Smooth muscle cell (in vitro differentiated cells): ENCODE data around the gene LILRA1. TPM values are rescaled to one million over a fixed set of nuclear protein-coding genes. Genes with fewer than 3 reads are reported as not detected.
"Not testable (repeated sequence)": the region's sequence is repeated elsewhere in the genome, so short reads cannot be mapped to it uniquely, and the experiment has no call there.

Experiments used
- DNase-seq: peaks from one replicate; lab custom pipeline; 2025; ENCODE audit not compliant: unreplicated experiment; lab: John Stamatoyannopoulos, UW
- H2AFZ ChIP-seq: fragments of 200-600 bp; sonication (generic); 2 replicates; pipeline ENCODE4 v1.6.0; 2016; ENCODE audit warnings: antibody characterized with exemption, low read depth, mild to moderate bottlenecking
- H3F3A ChIP-seq: fragments of 200-600 bp; sonication (generic); 2 replicates; pipeline ENCODE4 v1.6.0; 2017; ENCODE audit warnings: antibody characterized with exemption, low read depth
- H3K27ac ChIP-seq: fragments of 200-600 bp; sonication (generic); 2 replicates; pipeline ENCODE4 v1.5.1; 2016; ENCODE audit warnings: low read depth, mild to moderate bottlenecking
- H3K27me3 ChIP-seq: fragments of 200-600 bp; sonication (generic); 2 replicates; pipeline ENCODE4 v1.6.1; 2016; ENCODE audit warnings: low read depth, mild to moderate bottlenecking
- H3K36me3 ChIP-seq: fragments of 200-600 bp; sonication (generic); 2 replicates; pipeline ENCODE4 v1.5.1; 2016; ENCODE audit warnings: low read depth
- H3K4me1 ChIP-seq: fragments of 200-600 bp; sonication (generic); 2 replicates; pipeline ENCODE4 v1.5.1; 2016; ENCODE audit warnings: low read depth
- H3K4me2 ChIP-seq: fragments of 200-600 bp; sonication (generic); 2 replicates; pipeline ENCODE4 v1.6.0; 2016; ENCODE audit warnings: mild to moderate bottlenecking
- H3K4me3 ChIP-seq: fragments of 200-600 bp; sonication (generic); 2 replicates; pipeline ENCODE4 v1.5.1; 2016; ENCODE audit warnings: mild to moderate bottlenecking
- H3K79me2 ChIP-seq: fragments of 200-600 bp; sonication (generic); 2 replicates; pipeline ENCODE4 v1.6.0; 2016; ENCODE audit warnings: low read depth, mild to moderate bottlenecking
- H3K9ac ChIP-seq: fragments of 200-600 bp; sonication (generic); 2 replicates; pipeline ENCODE4 v1.6.0; 2016; ENCODE audit warnings: low read depth
- H3K9me3 ChIP-seq: fragments of 200-600 bp; sonication (generic); replicated peaks from 2 replicates; pipeline ENCODE4 v1.5.1; 2016; ENCODE audit warnings: low read depth
- H4K20me1 ChIP-seq: fragments of 200-600 bp; sonication (generic); 2 replicates; pipeline ENCODE4 v1.6.0; 2016; ENCODE audit warnings: low read depth
- CTCF ChIP-seq: fragments of 200-600 bp; sonication (generic); IDR thresholded peaks from 2 replicates; pipeline ENCODE4 v1.5.1; 2017; ENCODE audit warnings: borderline replicate concordance, mild to moderate bottlenecking, antibody characterized with exemption; ENCODE audit not compliant: insufficient read depth, poor library complexity, severe bottlenecking
- WGBS: methylation state at CpG from one replicate; pipeline ENCODE4 v1.1.7; 2016; ENCODE audit warnings: low lambda C conversion rate; 5-methylcytosine and 5-hydroxymethylcytosine counted together
- polyA plus RNA-seq: library from polyadenylated mRNA; unstranded; fragments of >200 nt; fragmentation: Nextera tagmentation; extraction: Ambion mirVana; gene quantifications from 2 replicates; pipeline ENCODE4 v1.2.1, GENCODE V29; 2016
- total RNA-seq: library from RNA; depleted of rRNA; stranded (reverse); fragments of >200 nt; gene quantifications from 2 replicates; pipeline ENCODE4 v1.2.3, GENCODE V29; 2014

LILRA1 gene
- total and polyA plus RNA-seq, 2 experiments from 2014 or later, result not detected

- TF ChIP-seq CTCF, result no peak
- WGBS, result 67% methylated on average over 12 of the region's 12 CpGs
Observed at GRCh38 chr19:54574527-54575056, 18.8 kb upstream of the LILRA1 start.

DNA sequence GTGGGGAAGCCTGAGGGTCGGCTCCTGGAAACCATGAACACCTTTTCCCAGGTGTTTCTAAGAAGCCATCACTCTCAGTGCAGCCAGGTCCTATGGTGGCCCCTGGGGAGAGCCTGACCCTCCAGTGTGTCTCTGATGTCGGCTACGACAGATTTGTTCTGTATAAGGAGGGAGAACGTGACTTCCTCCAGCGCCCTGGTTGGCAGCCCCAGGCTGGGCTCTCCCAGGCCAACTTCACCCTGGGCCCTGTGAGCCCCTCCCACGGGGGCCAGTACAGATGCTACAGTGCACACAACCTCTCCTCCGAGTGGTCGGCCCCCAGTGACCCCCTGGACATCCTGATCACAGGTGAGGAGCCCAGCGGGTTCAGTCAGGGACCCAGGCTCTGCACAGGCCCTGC, 18.2 kb upstream of the LILRA1 start:
- H3K27me3 ChIP-seq, H3K9me3 ChIP-seq, H3F3A ChIP-seq, DNase-seq, H4K20me1 ChIP-seq, H3K4me1 ChIP-seq, H3K79me2 ChIP-seq, H3K4me3 ChIP-seq, H3K36me3 ChIP-seq, H3K4me2 ChIP-seq, H2AFZ ChIP-seq, H3K27ac ChIP-seq, H3K9ac ChIP-seq: not testable (repeated sequence)
- 74% methylated on average over 9 of the region's 9 CpGs for WGBS

More at GRCh38 chr19:54574527-54575056, 18.8 kb upstream of the LILRA1 start:
- no peaks in the 10 kb centered on the region for H4K20me1 ChIP-seq
- no peaks in the 10 kb centered on the region for H3K4me1 ChIP-seq
- H3F3A ChIP-seq, result no peaks in the 10 kb centered on the region
- no peaks in the 10 kb centered on the region for H3K36me3 ChIP-seq
- no peak overlapping the region for H3K9ac ChIP-seq
- no peaks in the 10 kb centered on the region for H3K79me2 ChIP-seq
- H3K9me3 ChIP-seq, result no peaks in the 10 kb centered on the region
- no peak overlapping the region for H3K27ac ChIP-seq
- H2AFZ ChIP-seq, result no peak overlapping the region
- H3K4me3 ChIP-seq, result no peak overlapping the region
- no peak for DNase-seq
- H3K4me2 ChIP-seq, result no peak overlapping the region
- no peaks in the 10 kb centered on the region for H3K27me3 ChIP-seq

- Histone ChIP-seq H2AFZ (no peak overlapping the region), H3K4me2 (no peak overlapping the region), H3K27me3 (no peaks in the 10 kb centered on the region), H3K4me1 (no peaks in the 10 kb centered on the region), H3K36me3 (no peaks in the 10 kb centered on the region), H4K20me1 (no peaks in the 10 kb centered on the region), H3K9me3 (no peaks in the 10 kb centered on the region), H3F3A (no peaks in the 10 kb centered on the region), H3K79me2 (no peaks in the 10 kb centered on the region), H3K27ac (no peak overlapping the region), H3K4me3 (no peak overlapping the region), H3K9ac (no peak overlapping the region)
- TF ChIP-seq CTCF, result no peak
- WGBS, result 66% methylated on average over 6 of the region's 6 CpGs
- no peak for DNase-seq
Observed at GRCh38 chr19:54576411-54576976, 16.9 kb upstream of the LILRA1 start.

GRCh38 chr19:54577334-54577733, 16.1 kb upstream of the LILRA1 start:
- Histone ChIP-seq H2AFZ (no peak overlapping the region), H3K36me3 (no peaks in the 10 kb centered on the region), H3K79me2 (no peaks in the 10 kb centered on the region), H3K27me3 (no peaks in the 10 kb centered on the region), H3K4me2 (no peak overlapping the region), H3K4me1 (no peaks in the 10 kb centered on the region), H4K20me1 (no peaks in the 10 kb centered on the region), H3K4me3 (no peak overlapping the region), H3K27ac (no peak overlapping the region), H3F3A (no peaks in the 10 kb centered on the region), H3K9me3 (no peaks in the 10 kb centered on the region), H3K9ac (no peak overlapping the region)
- no peak for DNase-seq
- TF ChIP-seq CTCF, result no peak
- WGBS, result 36% methylated on average over 3 of the region's 3 CpGs

- H3K4me3 ChIP-seq, H3K4me2 ChIP-seq, H3K79me2 ChIP-seq, H4K20me1 ChIP-seq, H3K4me1 ChIP-seq, H2AFZ ChIP-seq, H3K36me3 ChIP-seq, H3K9me3 ChIP-seq, H3K27ac ChIP-seq, H3K27me3 ChIP-seq, H3K9ac ChIP-seq, H3F3A ChIP-seq, DNase-seq: not testable (repeated sequence)
- 86% methylated on average over 5 of the region's 5 CpGs for WGBS
Observed at GRCh38 chr19:54578268-54578667, 15.2 kb upstream of the LILRA1 start.
